ENCODE measurements around the gene CDC25C.

The CDC25C gene

DNA sequence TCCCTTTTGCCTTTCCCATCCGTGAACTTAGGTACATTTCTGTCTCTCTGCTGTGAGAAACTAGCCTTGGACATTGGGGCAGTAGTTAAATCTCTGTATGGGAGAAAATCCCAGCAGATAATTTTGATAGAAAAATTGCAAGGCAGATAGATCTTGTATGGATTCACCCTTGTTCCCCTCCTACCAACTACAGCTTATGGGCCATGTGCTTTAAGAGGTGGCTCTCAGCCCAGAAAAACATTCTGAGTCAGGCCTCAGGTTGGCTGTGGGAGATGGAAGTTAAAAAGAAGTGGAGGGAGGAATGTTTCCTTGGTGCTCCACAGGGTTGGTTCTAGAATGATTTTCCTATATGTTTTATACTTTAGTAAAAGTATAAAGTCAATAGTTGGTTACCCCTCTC, 19.5 kb upstream of the CDC25C start:
- ChIA-PET POLR2A (interaction anchor here (1.0 to 9.0 kb wide), 2 partner anchors 13 to 114 kb away, joined by 3 to 121 read pairs; partner anchors contain the start of genes EGR1 and FAM53C), CTCF (interaction anchor here (0.8 to 7.9 kb wide), 20 partner anchors 10 to 155 kb away, joined by 3 to 267 read pairs (median 4); partner anchors contain the start of genes CDC25C and FAM53C)
- TF ChIP-seq, protein P1, sequence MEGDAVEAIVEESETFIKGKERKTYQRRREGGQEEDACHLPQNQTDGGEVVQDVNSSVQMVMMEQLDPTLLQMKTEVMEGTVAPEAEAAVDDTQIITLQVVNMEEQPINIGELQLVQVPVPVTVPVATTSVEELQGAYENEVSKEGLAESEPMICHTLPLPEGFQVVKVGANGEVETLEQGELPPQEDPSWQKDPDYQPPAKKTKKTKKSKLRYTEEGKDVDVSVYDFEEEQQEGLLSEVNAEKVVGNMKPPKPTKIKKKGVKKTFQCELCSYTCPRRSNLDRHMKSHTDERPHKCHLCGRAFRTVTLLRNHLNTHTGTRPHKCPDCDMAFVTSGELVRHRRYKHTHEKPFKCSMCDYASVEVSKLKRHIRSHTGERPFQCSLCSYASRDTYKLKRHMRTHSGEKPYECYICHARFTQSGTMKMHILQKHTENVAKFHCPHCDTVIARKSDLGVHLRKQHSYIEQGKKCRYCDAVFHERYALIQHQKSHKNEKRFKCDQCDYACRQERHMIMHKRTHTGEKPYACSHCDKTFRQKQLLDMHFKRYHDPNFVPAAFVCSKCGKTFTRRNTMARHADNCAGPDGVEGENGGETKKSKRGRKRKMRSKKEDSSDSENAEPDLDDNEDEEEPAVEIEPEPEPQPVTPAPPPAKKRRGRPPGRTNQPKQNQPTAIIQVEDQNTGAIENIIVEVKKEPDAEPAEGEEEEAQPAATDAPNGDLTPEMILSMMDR (IDR thresholded peaks at IDR 0.05; ENCODE audit: insufficient read depth, low read length, missing control alignments), result no peak
- no peak overlapping the region for H3K4me3 ChIP-seq (ENCODE audit: low read depth, low read length)
- DNase-seq (ENCODE audit: low read depth, low spot score), result peak; percentile 52

- no peak overlapping the region for H3K4me3 ChIP-seq (ENCODE audit: low read depth, low read length)
- no peak for DNase-seq (ENCODE audit: low read depth, low spot score)
- POLR2A ChIA-PET, result interaction anchor here (9.0 kb wide), 1 partner anchor 12 kb away, joined by 121 read pairs; the partner anchor contains the start of gene FAM53C
- CTCF ChIA-PET, result interaction anchor here (1.6 to 7.9 kb wide), 4 partner anchors 13 to 128 kb away, joined by 4 to 267 read pairs (median 44); partner anchors contain the start of genes CDC25C and FAM53C
- TF ChIP-seq, protein P1 (IDR thresholded peaks at IDR 0.05; ENCODE audit: insufficient read depth, low read length, missing control alignments), result no peak
These were observed 18.9 kb upstream of the CDC25C start for GRCh38 chr5:138350563-138350890.

DNA sequence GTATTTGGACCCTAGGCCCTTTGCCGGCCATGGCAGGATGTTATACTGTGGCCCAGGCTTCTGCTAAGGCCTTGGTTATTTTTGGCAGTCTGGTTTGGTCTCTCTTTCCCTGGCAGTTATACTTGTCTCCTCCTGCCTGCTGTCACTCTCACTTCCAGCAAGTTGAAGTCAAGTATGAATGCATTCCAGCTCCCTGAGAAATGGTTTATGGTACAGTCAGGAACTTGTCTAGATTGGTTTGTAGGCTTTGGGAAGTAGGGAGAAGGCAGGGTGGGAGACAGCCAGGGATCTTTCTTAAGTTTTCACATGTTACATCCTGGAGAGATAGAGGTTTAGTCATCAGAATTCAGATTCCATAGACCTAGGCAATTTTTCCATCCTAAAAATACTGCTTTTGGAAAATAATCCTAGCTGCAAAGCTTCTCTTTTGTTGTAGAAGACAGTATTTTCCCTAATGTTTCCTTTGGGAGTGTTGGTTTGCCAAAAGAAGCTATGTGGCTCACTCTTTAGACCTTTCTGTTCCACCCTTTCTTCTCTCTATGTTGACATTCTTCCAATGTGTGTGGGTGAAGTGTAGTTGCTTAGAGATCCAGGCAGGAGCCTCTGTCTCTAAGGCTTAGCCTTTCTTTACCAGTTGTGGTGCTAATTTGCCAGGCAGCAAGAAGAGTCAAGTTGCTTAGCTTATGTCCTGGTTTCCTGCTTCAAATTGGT, 18.4 kb upstream of the CDC25C start:
- H3K4me3 ChIP-seq (ENCODE audit: low read depth, low read length), result no peak overlapping the region
- POLR2A ChIA-PET, result interaction anchor here (9.0 kb wide), 1 partner anchor 12 kb away, joined by 121 read pairs; the partner anchor contains the start of gene FAM53C
- no peak for DNase-seq (ENCODE audit: low read depth, low spot score)
- TF ChIP-seq, protein P1 (IDR thresholded peaks at IDR 0.05; ENCODE audit: insufficient read depth, low read length, missing control alignments), result no peak
- CTCF ChIA-PET, result interaction anchor here (1.1 to 7.9 kb wide), 3 partner anchors 12 to 127 kb away, joined by 3 to 267 read pairs (median 4); partner anchors contain the start of genes CDC25C and FAM53C

DNA sequence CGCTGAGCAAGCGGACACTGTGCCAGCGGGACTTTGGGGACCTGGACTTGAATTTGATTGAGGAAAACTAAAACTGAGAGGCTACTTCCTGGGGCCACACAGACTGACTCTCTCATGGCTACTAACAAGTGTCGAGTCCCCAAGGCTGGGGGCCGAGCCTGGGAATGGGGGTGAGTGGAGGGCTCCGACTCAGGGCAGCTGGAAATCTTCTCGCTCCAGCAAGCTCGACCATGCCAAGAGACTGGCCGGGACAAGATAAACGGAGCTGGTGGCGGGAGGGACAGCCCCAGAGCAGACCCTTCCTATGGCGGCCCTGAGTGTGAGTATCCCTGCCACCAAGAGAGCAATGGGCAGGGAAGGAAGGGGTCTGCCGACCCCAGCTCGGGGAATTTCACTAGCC, 15.3 kb upstream of the CDC25C start:
- ChIA-PET CTCF (interaction anchor here (0.9 kb wide), 1 partner anchor 15 kb away, joined by 3 read pairs; the partner anchor contains the start of gene CDC25C), POLR2A (interaction anchor here (9.0 kb wide), 1 partner anchor 9 kb away, joined by 121 read pairs; the partner anchor contains the start of gene FAM53C)
- DNase-seq (ENCODE audit: low read depth, low spot score), result no peak
- no peak overlapping the region for H3K4me3 ChIP-seq (ENCODE audit: low read depth, low read length)
- TF ChIP-seq, protein P1 (IDR thresholded peaks at IDR 0.05; ENCODE audit: insufficient read depth, low read length, missing control alignments), result no peak

DNA sequence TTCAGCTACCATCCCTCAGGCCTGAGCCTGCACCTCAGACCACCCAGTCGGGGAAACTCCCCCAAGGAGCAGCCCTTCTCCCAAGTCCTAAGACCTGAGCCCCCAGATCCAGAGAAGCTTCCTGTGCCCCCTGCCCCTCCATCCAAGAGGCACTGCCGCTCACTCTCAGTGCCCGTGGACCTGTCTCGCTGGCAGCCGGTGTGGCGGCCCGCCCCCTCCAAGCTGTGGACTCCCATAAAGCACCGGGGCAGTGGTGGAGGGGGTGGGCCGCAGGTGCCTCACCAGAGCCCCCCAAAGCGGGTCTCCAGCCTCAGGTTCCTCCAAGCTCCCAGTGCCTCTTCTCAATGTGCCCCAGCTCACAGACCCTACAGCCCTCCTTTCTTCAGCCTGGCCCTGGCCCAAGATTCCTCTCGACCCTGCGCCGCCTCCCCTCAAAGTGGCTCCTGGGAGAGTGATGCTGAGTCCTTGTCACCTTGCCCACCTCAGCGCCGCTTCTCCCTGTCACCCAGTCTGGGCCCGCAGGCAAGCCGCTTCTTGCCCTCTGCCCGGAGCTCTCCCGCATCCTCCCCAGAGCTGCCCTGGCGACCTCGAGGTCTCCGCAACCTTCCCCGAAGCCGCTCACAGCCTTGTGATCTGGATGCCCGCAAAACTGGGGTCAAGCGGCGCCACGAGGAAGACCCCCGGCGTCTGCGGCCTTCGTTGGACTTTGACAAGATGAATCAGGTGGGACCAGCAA, 13.5 kb upstream of the CDC25C start:
- POLR2A ChIA-PET, result interaction anchor here (0.6 to 0.7 kb wide), 2 partner anchors 9 to 197 kb away, joined by 3 read pairs; no protein-coding TSS in a partner anchor
- H3K4me3 ChIP-seq (ENCODE audit: low read depth, low read length), result no peak overlapping the region
- DNase-seq (ENCODE audit: low read depth, low spot score), result no peak
- CTCF ChIA-PET, result interaction anchor here (16.0 kb wide), 1 partner anchor 7 kb away, joined by 267 read pairs; the partner anchor contains the start of gene KDM3B
- TF ChIP-seq, protein P1 (IDR thresholded peaks at IDR 0.05; ENCODE audit: insufficient read depth, low read length, missing control alignments), result no peak
